Kidney tubule cell (primary cell): Measurements from ENCODE around the gene TH.
"Not testable (repeated sequence)": the region's sequence is repeated elsewhere in the genome, so short reads cannot be mapped to it uniquely, and the experiment has no call there.

Source experiments
- DNase-seq: peaks from one replicate; pipeline ENCODE4 v3.0.0-alpha.2; 2018; ENCODE audit warnings: low spot score

The TH gene

GRCh38 chr11:2129699-2130366, 41.8 kb downstream of the TH start:
- no peak for DNase-seq

- no peak for DNase-seq
Observed at GRCh38 chr11:2129308-2129698, 42.3 kb downstream of the TH start.

- no peak for DNase-seq
Observed at GRCh38 chr11:2128511-2129307, 42.9 kb downstream of the TH start.

- no peak for DNase-seq
Observed at GRCh38 chr11:2128130-2128510, 43.5 kb downstream of the TH start.

GRCh38 chr11:2127482-2128129, 44.0 kb downstream of the TH start:
- DNase-seq: no peak

- no peak for DNase-seq
Observed at GRCh38 chr11:2126520-2127085, 45.0 kb downstream of the TH start.

- not testable (repeated sequence) for DNase-seq
Observed at GRCh38 chr11:2124736-2125484, 46.7 kb downstream of the TH start.

- DNase-seq: no peak
Observed at GRCh38 chr11:2123628-2123960, 48.0 kb downstream of the TH start.

- DNase-seq: no peak
Observed at GRCh38 chr11:2122907-2123627, 48.5 kb downstream of the TH start.

GRCh38 chr11:2122222-2122906, 49.3 kb downstream of the TH start:
- no peak for DNase-seq

GRCh38 chr11:2121227-2122130, 50.1 kb downstream of the TH start:
- no peak for DNase-seq

- DNase-seq: no peak
Observed at GRCh38 chr11:2120359-2121100, 51.1 kb downstream of the TH start.

- DNase-seq: no peak
Observed at GRCh38 chr11:2118677-2119076, 52.9 kb downstream of the TH start.

- DNase-seq: no peak
Observed at GRCh38 chr11:2116680-2117079, 54.9 kb downstream of the TH start.

- no peak for DNase-seq
Observed at GRCh38 chr11:2115308-2115707, 56.3 kb downstream of the TH start.

GRCh38 chr11:2114430-2115241, 57.0 kb downstream of the TH start:
- DNase-seq: no peak
